K562 (cell line): ENCODE results near the gene GLYATL1.

Experiments used
- CREM ChIP-seq: IDR thresholded peaks from 2 replicates; pipeline ENCODE4 v1.6.1; 2014; ENCODE audit warnings: antibody characterized with exemption, low read depth
- FOXM1 ChIP-seq, 2 experiments: fragments of 450-650 bp in 1 of 2; sonication (generic) in 1 of 2; formaldehyde crosslinking in 1 of 2; IDR thresholded peaks; 2 replicates each; pipeline versions ENCODE4 v1.6.1 to v1.9.0; 2017 to 2022; ENCODE audit warnings: low read depth in 2 of 2, mild to moderate bottlenecking in 2 of 2, missing genetic modification reagents in 1 of 2, moderate library complexity in 1 of 2
- POLR2A ChIP-seq: fragments of 450-650 bp; conservative IDR thresholded peaks from 2 replicates; pipeline ENCODE4 v1.6.1; 2016
- PTBP1 ChIP-seq: fragments of 200-400 bp; formaldehyde crosslinking; IDR thresholded peaks from 2 replicates; pipeline ENCODE4 v1.6.1; 2017; ENCODE audit warnings: low read depth, low read length
- RBFOX2 ChIP-seq: fragments of 200-400 bp; formaldehyde crosslinking; IDR thresholded peaks from 2 replicates; pipeline ENCODE4 v1.6.1; 2017; ENCODE audit warnings: low read depth, mild to moderate bottlenecking, low read length, moderate library complexity
- SMARCC2 ChIP-seq: fragments of 450-650 bp; IDR thresholded peaks from 2 replicates; pipeline ENCODE4 v1.6.1; 2017; ENCODE audit warnings: antibody characterized with exemption, moderate library complexity, mild to moderate bottlenecking, low read depth
- THRAP3 ChIP-seq: fragments of 450-650 bp; IDR thresholded peaks from 2 replicates; pipeline ENCODE4 v1.6.1; 2016; ENCODE audit warnings: mild to moderate bottlenecking, inconsistent platforms, borderline replicate concordance
- ZSCAN29 ChIP-seq: fragments of 450-650 bp; IDR thresholded peaks from 2 replicates; pipeline ENCODE4 v1.6.1; 2017
- TF ChIP-seq, protein P1 (sequence below): fragments of 250-450 bp; sonication (Bioruptor Pico); IDR thresholded peaks from 2 replicates; pipeline ENCODE4 v1.8.0; 2021; ENCODE audit warnings: moderate library complexity, mild to moderate bottlenecking, inconsistent platforms
- TF ChIP-seq, protein P2 (sequence below), 2 experiments: fragments of 450-650 bp; IDR thresholded peaks; 2 replicates each; pipeline ENCODE4 v1.6.1; 2018; ENCODE audit warnings: mild to moderate bottlenecking in 2 of 2, low read depth in 1 of 2; ENCODE audit not compliant: partially characterized antibody in 2 of 2

DNA sequence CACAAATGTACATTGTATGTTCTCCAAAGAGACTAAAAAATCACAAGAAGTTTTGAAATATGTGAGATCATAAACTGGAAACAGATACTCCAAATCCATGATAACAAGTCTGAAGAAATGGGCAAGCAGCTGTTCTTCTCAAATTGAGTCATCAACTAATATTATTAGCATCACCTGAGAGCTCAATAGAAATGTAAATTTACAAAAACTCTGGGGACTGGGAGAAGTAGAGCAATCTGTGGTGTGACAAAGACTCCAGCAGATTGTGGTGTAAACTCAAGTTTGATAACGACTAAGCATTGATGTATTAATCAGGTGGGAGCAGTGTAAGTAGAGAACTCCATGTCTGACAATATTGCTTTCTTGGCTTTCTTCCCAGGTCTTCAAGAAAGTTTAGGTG lies 53.2 kb downstream of the GLYATL1 start:
- no peak for TF ChIP-seq RBFOX2
- TF ChIP-seq, protein P1, sequence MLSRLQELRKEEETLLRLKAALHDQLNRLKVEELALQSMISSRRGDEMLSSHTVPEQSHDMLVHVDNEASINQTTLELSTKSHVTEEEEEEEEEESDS (CRISPR knock-in tag) = no peak
- no peak for TF ChIP-seq SMARCC2
- TF ChIP-seq, protein P2, sequence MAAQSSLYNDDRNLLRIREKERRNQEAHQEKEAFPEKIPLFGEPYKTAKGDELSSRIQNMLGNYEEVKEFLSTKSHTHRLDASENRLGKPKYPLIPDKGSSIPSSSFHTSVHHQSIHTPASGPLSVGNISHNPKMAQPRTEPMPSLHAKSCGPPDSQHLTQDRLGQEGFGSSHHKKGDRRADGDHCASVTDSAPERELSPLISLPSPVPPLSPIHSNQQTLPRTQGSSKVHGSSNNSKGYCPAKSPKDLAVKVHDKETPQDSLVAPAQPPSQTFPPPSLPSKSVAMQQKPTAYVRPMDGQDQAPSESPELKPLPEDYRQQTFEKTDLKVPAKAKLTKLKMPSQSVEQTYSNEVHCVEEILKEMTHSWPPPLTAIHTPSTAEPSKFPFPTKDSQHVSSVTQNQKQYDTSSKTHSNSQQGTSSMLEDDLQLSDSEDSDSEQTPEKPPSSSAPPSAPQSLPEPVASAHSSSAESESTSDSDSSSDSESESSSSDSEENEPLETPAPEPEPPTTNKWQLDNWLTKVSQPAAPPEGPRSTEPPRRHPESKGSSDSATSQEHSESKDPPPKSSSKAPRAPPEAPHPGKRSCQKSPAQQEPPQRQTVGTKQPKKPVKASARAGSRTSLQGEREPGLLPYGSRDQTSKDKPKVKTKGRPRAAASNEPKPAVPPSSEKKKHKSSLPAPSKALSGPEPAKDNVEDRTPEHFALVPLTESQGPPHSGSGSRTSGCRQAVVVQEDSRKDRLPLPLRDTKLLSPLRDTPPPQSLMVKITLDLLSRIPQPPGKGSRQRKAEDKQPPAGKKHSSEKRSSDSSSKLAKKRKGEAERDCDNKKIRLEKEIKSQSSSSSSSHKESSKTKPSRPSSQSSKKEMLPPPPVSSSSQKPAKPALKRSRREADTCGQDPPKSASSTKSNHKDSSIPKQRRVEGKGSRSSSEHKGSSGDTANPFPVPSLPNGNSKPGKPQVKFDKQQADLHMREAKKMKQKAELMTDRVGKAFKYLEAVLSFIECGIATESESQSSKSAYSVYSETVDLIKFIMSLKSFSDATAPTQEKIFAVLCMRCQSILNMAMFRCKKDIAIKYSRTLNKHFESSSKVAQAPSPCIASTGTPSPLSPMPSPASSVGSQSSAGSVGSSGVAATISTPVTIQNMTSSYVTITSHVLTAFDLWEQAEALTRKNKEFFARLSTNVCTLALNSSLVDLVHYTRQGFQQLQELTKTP (IDR thresholded peaks at IDR 0.05; ENCODE audit: low read depth in 1 of 2, partially characterized antibody in 2 of 2) = no peak
- no peak for TF ChIP-seq FOXM1 (IDR thresholded peaks at IDR 0.05; ENCODE audit: low read depth)
- no peak for TF ChIP-seq FOXM1 (CRISPR knock-in tag; IDR thresholded peaks at IDR 0.05; ENCODE audit: low read depth)
- no peak for TF ChIP-seq CREM
- no peak for TF ChIP-seq POLR2A
- TF ChIP-seq ZSCAN29 = no peak
- TF ChIP-seq PTBP1 = no peak
- no peak for TF ChIP-seq THRAP3
